ENCODE data around the gene GLRX5.

The GLRX5 gene

DNA sequence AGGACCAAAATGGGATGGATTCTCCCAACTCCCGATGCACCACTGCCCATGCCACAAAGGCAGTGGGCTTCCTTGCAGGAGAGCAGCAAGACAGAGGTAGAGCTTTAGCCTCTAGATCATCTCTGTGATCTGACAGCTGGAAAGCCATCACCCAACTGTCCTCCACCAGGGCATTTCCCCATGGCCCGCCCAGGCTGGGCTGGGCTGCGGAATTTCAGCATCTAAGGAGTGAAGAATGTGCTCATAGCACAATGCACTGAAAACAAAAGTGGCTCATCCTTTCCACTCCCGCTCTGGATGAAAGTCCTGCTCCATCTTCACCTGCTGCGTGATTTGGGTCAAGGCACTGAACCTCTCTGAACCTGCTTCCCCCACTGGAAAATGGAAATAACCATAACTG is 24.0 kb upstream of the GLRX5 start:
- H3K27me3 ChIP-seq (ENCODE audit: insufficient read depth, poor library complexity, severe bottlenecking), result no peaks in the 10 kb centered on the region
- no peaks in the 10 kb centered on the region for H3K9me3 ChIP-seq (ENCODE audit: severe bottlenecking)
- peaks cover 10% of the 10 kb centered on the region; the same call in 1 of the 2 replicates for H3K36me3 ChIP-seq (ENCODE audit: low read depth)
- no peak overlapping the region for H3K27ac ChIP-seq (ENCODE audit: poor library complexity, severe bottlenecking)
- ATAC-seq (ENCODE audit: low read depth), result no peak
- no peak overlapping the region for H3K4me3 ChIP-seq (ENCODE audit: severe bottlenecking)
- TF ChIP-seq, protein P1, sequence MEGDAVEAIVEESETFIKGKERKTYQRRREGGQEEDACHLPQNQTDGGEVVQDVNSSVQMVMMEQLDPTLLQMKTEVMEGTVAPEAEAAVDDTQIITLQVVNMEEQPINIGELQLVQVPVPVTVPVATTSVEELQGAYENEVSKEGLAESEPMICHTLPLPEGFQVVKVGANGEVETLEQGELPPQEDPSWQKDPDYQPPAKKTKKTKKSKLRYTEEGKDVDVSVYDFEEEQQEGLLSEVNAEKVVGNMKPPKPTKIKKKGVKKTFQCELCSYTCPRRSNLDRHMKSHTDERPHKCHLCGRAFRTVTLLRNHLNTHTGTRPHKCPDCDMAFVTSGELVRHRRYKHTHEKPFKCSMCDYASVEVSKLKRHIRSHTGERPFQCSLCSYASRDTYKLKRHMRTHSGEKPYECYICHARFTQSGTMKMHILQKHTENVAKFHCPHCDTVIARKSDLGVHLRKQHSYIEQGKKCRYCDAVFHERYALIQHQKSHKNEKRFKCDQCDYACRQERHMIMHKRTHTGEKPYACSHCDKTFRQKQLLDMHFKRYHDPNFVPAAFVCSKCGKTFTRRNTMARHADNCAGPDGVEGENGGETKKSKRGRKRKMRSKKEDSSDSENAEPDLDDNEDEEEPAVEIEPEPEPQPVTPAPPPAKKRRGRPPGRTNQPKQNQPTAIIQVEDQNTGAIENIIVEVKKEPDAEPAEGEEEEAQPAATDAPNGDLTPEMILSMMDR (IDR thresholded peaks at IDR 0.05; ENCODE audit: poor library complexity, severe bottlenecking), result no peak
- peaks cover 35% of the 10 kb centered on the region for H3K4me1 ChIP-seq (ENCODE audit: insufficient read depth, poor library complexity, severe bottlenecking)
- no peak for DNase-seq (ENCODE audit: low spot score)

DNA sequence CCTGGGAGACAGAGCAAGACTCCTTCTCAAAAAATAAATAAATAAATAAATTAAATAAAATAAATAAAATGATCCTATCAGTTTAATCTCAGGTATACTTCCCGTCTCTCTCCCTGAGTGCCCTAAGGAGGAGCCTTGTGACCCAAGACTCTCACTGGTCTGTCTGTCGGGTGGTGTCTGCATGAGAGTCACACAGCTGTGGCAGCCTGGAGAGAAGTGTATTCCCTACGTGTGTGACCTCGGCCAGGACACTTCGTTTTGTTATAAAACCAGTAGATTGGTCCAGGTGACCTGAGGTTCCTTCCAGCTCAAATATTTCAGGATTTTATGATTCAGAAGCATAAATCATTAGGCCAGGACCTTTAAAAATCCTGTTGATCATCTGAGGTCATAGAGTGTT is 23.2 kb upstream of the GLRX5 start:
- H3K27me3 ChIP-seq (ENCODE audit: insufficient read depth, poor library complexity, severe bottlenecking), result no peaks in the 10 kb centered on the region
- no peak for ATAC-seq (ENCODE audit: low read depth)
- H3K36me3 ChIP-seq (ENCODE audit: low read depth), result peaks cover 7% of the 10 kb centered on the region; the same call in 1 of the 2 replicates
- H3K27ac ChIP-seq (ENCODE audit: poor library complexity, severe bottlenecking), result no peak overlapping the region
- H3K4me3 ChIP-seq (ENCODE audit: severe bottlenecking), result no peak overlapping the region
- TF ChIP-seq, protein P1 (IDR thresholded peaks at IDR 0.05; ENCODE audit: poor library complexity, severe bottlenecking), result no peak
- peaks cover 34% of the 10 kb centered on the region for H3K4me1 ChIP-seq (ENCODE audit: insufficient read depth, poor library complexity, severe bottlenecking)
- no peaks in the 10 kb centered on the region for H3K9me3 ChIP-seq (ENCODE audit: severe bottlenecking)
- DNase-seq (ENCODE audit: low spot score), result no peak

DNA sequence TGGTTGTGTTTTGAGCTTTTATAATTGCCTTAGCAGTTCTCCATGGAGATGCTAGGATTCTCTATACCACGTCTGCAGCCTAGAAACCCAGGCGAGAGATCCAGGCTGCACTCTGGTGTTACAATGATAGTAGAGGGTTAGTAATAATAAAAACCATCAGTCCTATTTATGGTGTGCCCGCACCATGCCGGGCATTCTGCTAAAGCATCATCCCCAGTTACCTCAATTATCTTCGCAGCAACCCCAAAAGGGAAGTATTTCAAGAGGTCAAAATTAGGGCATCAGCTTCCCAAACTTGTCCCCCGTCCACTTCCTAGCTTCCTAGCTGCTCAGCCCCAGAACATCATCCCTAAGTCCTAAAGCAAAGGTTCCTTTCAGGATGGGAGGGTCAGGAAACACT is 21.6 kb upstream of the GLRX5 start:
- DNase-seq (ENCODE audit: low spot score), result no peak
- ATAC-seq (ENCODE audit: low read depth), result no peak
- no peaks in the 10 kb centered on the region for H3K27me3 ChIP-seq (ENCODE audit: insufficient read depth, poor library complexity, severe bottlenecking)
- H3K9me3 ChIP-seq (ENCODE audit: severe bottlenecking), result no peaks in the 10 kb centered on the region
- no peak overlapping the region for H3K4me3 ChIP-seq (ENCODE audit: severe bottlenecking)
- peaks cover 7% of the 10 kb centered on the region; the same call in 1 of the 2 replicates for H3K36me3 ChIP-seq (ENCODE audit: low read depth)
- no peak overlapping the region for H3K27ac ChIP-seq (ENCODE audit: poor library complexity, severe bottlenecking)
- peaks cover 28% of the 10 kb centered on the region for H3K4me1 ChIP-seq (ENCODE audit: insufficient read depth, poor library complexity, severe bottlenecking)
- TF ChIP-seq, protein P1 (IDR thresholded peaks at IDR 0.05; ENCODE audit: poor library complexity, severe bottlenecking), result no peak

DNA sequence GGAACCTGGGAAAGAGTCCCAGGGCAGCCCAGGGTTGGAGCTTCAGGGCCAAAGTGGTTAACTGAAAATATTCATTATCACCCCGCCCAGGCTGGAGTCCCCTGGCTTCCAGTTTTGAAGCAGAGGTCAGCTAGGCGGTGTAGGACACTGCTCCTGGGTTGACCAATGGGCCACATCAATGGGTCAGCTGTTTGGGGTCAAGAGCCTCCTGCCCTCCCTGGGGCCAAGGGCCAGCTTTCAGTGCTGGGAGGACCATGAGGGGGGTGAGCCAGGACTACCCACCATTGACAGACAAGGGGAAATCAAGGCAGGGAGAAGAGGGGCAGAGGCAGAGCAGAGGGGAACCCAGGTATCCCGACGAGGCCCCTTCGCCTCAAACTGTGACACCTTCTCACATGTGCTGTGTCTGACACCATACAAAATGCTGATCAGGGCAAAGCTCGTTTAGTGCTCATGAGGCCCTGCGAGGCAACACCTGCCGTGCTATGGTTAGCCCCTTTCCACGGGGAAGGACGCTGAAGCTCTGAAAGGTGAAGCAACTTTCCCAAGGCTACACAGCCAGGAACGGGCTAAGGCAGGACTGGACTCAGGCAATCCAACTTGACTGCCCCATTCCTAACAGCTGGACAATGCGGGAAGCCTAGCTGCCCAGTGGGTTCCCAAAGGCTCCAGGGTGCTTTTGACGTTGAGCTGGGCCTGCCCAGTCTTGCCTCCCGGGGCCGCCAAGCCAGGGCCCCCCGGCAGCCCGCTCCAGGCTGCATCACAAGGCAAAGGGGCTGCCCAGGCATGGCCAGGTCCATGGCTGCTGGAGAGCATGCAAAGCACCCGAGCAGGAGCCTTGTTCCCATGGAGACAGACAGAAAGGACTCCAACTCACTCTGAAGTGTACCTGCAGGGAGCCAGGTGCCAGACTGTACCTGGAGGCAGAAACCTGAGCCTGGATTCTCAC is 20.4 kb upstream of the GLRX5 start:
- Histone ChIP-seq H3K27ac (ENCODE audit: poor library complexity, severe bottlenecking) (peak overlapping the region; percentile 69), H3K27me3 (ENCODE audit: insufficient read depth, poor library complexity, severe bottlenecking) (no peaks in the 10 kb centered on the region), H3K36me3 (ENCODE audit: low read depth) (peaks cover 7% of the 10 kb centered on the region; the same call in 1 of the 2 replicates), H3K4me3 (ENCODE audit: severe bottlenecking) (no peak overlapping the region), H3K9me3 (ENCODE audit: severe bottlenecking) (no peaks in the 10 kb centered on the region), H3K4me1 (ENCODE audit: insufficient read depth, poor library complexity, severe bottlenecking) (peaks cover 37% of the 10 kb centered on the region)
- TF ChIP-seq, protein P1 (IDR thresholded peaks at IDR 0.05; ENCODE audit: poor library complexity, severe bottlenecking), result no peak
- ATAC-seq (ENCODE audit: low read depth) (peak; percentile 50), DNase-seq (ENCODE audit: low spot score) (peak; percentile 72)

DNA sequence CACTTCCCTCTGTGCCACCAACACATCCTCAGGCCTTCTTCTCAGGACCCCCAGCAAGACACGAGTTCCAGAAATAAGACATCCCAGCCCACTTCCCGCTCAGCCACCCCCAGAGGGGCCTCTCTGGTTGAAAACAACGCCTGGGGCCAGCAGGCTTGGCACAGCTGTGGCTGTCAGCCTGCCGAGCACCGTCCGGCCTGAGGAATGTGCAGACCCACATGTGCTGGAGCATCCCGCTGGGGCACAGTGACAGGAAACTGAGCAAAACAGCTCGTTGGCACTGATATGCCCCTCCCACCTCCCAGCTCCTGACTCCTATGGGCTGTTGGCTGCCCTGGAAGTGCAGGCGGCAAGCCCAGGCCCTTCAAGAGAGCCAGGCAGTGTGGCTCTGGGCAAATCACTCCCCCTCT is 19.8 kb upstream of the GLRX5 start:
- peak overlapping the region; percentile 52 for H3K4me3 ChIP-seq (ENCODE audit: severe bottlenecking)
- ATAC-seq (ENCODE audit: low read depth) (peak; percentile 34), DNase-seq (ENCODE audit: low spot score) (no peak)
- H3K4me1 ChIP-seq (ENCODE audit: insufficient read depth, poor library complexity, severe bottlenecking), result peaks cover 43% of the 10 kb centered on the region
- H3K27ac ChIP-seq (ENCODE audit: poor library complexity, severe bottlenecking), result peak overlapping the region; percentile 69
- no peaks in the 10 kb centered on the region for H3K9me3 ChIP-seq (ENCODE audit: severe bottlenecking)
- TF ChIP-seq, protein P1 (IDR thresholded peaks at IDR 0.05; ENCODE audit: poor library complexity, severe bottlenecking), result no peak
- H3K36me3 ChIP-seq (ENCODE audit: low read depth), result peaks cover 7% of the 10 kb centered on the region; the same call in 1 of the 2 replicates
- H3K27me3 ChIP-seq (ENCODE audit: insufficient read depth, poor library complexity, severe bottlenecking), result no peaks in the 10 kb centered on the region

Data from RWPE2 (cell line).